ENCODE results near the gene DIAPH3. TPM values are rescaled to one million over a fixed set of nuclear protein-coding genes. Genes with fewer than 3 reads are reported as not detected.

DIAPH3 gene
- polyA plus RNA-seq, 1 donor from 2014 or later: 0.37 TPM

DNA sequence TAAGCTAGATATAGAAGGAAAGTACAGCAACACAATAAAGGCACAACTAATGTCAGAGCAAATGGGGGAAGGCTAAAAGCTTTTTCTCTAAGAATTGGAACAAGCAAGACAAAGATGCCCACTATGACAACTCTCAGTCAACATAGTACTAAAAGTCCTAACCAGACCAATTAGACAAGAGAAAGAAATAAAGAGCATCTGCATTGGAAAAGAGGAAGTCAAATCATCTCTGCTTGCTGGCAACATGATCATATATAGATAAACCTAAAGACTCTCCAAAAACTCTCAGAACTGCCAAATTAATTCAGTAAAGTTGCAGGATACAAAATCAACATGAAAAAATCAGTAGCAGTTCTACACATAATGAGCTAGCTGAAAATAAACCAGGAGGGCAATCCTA is 542.0 kb downstream of the DIAPH3 start:
- Histone ChIP-seq H3K4me2 (ENCODE audit: low read length) (no peak overlapping the region), H3K79me2 (replicated peaks; ENCODE audit: insufficient read depth, low read length) (no peaks in the 10 kb centered on the region)
- TF ChIP-seq, protein P1, sequence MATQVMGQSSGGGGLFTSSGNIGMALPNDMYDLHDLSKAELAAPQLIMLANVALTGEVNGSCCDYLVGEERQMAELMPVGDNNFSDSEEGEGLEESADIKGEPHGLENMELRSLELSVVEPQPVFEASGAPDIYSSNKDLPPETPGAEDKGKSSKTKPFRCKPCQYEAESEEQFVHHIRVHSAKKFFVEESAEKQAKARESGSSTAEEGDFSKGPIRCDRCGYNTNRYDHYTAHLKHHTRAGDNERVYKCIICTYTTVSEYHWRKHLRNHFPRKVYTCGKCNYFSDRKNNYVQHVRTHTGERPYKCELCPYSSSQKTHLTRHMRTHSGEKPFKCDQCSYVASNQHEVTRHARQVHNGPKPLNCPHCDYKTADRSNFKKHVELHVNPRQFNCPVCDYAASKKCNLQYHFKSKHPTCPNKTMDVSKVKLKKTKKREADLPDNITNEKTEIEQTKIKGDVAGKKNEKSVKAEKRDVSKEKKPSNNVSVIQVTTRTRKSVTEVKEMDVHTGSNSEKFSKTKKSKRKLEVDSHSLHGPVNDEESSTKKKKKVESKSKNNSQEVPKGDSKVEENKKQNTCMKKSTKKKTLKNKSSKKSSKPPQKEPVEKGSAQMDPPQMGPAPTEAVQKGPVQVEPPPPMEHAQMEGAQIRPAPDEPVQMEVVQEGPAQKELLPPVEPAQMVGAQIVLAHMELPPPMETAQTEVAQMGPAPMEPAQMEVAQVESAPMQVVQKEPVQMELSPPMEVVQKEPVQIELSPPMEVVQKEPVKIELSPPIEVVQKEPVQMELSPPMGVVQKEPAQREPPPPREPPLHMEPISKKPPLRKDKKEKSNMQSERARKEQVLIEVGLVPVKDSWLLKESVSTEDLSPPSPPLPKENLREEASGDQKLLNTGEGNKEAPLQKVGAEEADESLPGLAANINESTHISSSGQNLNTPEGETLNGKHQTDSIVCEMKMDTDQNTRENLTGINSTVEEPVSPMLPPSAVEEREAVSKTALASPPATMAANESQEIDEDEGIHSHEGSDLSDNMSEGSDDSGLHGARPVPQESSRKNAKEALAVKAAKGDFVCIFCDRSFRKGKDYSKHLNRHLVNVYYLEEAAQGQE (IDR thresholded peaks at IDR 0.05; ENCODE audit: borderline replicate concordance): no peak
- no peak for TF ChIP-seq TAF1 (IDR thresholded peaks at IDR 0.05; ENCODE audit: low read depth)
- no peak for TF ChIP-seq SMC3 (conservative IDR thresholded peaks at IDR 0.05; ENCODE audit: poor library complexity)
- no peak for TF ChIP-seq RAD21 (conservative IDR thresholded peaks at IDR 0.05)
- no peak for TF ChIP-seq POLR2AphosphoS5 (IDR thresholded peaks at IDR 0.05)
- TF ChIP-seq MXI1 (conservative IDR thresholded peaks at IDR 0.05; ENCODE audit: poor library complexity, severe bottlenecking): no peak
- TF ChIP-seq EP300 (conservative IDR thresholded peaks at IDR 0.05; ENCODE audit: poor library complexity, severe bottlenecking): no peak
- no peak for TF ChIP-seq EZH2 (IDR thresholded peaks at IDR 0.05; ENCODE audit: borderline replicate concordance, insufficient read depth, low read length, poor library complexity, severe bottlenecking)

More for the DNA sequence above, 542.0 kb downstream of the DIAPH3 start:
- H3K36me3 ChIP-seq (ENCODE audit: insufficient read depth, low read length): no peaks in the 10 kb centered on the region
- no peaks in the 10 kb centered on the region for H3K9me3 ChIP-seq (ENCODE audit: low read length)
- H2AFZ ChIP-seq (ENCODE audit: low read depth, low read length): no peak overlapping the region
- no peaks in the 10 kb centered on the region for H3F3A ChIP-seq (ENCODE audit: insufficient read depth, low read length, poor library complexity, severe bottlenecking)
- no peaks in the 10 kb centered on the region for H4K20me1 ChIP-seq (ENCODE audit: insufficient read depth)
- no peaks in the 10 kb centered on the region for H3K27me3 ChIP-seq (ENCODE audit: insufficient read depth, low read depth, low read length)
- no peak overlapping the region for H3K9ac ChIP-seq (ENCODE audit: low read length)
- no peak overlapping the region for H3K27ac ChIP-seq (ENCODE audit: low read length)
- no peak overlapping the region for H3K4me3 ChIP-seq (ENCODE audit: low read length)
- no peaks in the 10 kb centered on the region for H3K9me2 ChIP-seq (ENCODE audit: insufficient read depth, low read length)

Small RNA genes lying within 50 kb of the gene (small RNA-seq; reads per million reads assigned to genes)
- gene RN7SL375P: 0 reads per million in 3 experiments
- gene RNY4P28: 1.2 to 5.1 (median 2.1) reads per million in 3 experiments

Other genes with a start within 250 kb of the DIAPH3 start
- 9.8 and 10.0 TPM in 2 replicates for gene TDRD3, start 233.3 kb upstream of the DIAPH3 start, polyA plus RNA-seq